Duodenal mucosa (tissue), 2 donors: ENCODE results near the gene KRT4.
A peak's percentile ranks its signal among the peaks of the same experiment; 100 is the strongest.

ENCODE experiments used
- H3K27ac ChIP-seq: one replicate; pipeline ENCODE4 v1.7.0; 2013; ENCODE audit warnings: low read depth, low read length
- H3K27me3 ChIP-seq, 2 donors: one replicate each; pipeline ENCODE4 v1.7.0; 2013; ENCODE audit warnings: low read length in 2 of 2, control low read depth in 1 of 2; ENCODE audit not compliant: insufficient read depth in 2 of 2, control insufficient read depth in 1 of 2
- H3K36me3 ChIP-seq, 2 donors: one replicate each; pipeline ENCODE4 v1.7.0; 2013; ENCODE audit warnings: low read length in 2 of 2, control low read depth in 1 of 2; ENCODE audit not compliant: insufficient read depth in 2 of 2, control insufficient read depth in 1 of 2
- H3K4me1 ChIP-seq, 2 donors: one replicate each; pipeline ENCODE4 v1.7.0; 2013; ENCODE audit warnings: low read length in 2 of 2, control low read depth in 1 of 2; ENCODE audit not compliant: insufficient read depth in 2 of 2, control insufficient read depth in 1 of 2
- H3K4me3 ChIP-seq, 2 donors: one replicate each; pipeline ENCODE4 v1.7.0; 2013; ENCODE audit warnings: low read length in 2 of 2, low read depth in 1 of 2
- H3K9ac ChIP-seq, 2 donors: one replicate each; pipeline ENCODE4 v1.7.0; 2013; ENCODE audit warnings: low read length in 2 of 2, low read depth in 1 of 2
- H3K9me3 ChIP-seq, 2 donors: one replicate each; pipeline ENCODE4 v1.7.0; 2013; ENCODE audit warnings: low read length in 2 of 2, control low read depth in 1 of 2; ENCODE audit not compliant: control insufficient read depth in 1 of 2

Gene KRT4

DNA sequence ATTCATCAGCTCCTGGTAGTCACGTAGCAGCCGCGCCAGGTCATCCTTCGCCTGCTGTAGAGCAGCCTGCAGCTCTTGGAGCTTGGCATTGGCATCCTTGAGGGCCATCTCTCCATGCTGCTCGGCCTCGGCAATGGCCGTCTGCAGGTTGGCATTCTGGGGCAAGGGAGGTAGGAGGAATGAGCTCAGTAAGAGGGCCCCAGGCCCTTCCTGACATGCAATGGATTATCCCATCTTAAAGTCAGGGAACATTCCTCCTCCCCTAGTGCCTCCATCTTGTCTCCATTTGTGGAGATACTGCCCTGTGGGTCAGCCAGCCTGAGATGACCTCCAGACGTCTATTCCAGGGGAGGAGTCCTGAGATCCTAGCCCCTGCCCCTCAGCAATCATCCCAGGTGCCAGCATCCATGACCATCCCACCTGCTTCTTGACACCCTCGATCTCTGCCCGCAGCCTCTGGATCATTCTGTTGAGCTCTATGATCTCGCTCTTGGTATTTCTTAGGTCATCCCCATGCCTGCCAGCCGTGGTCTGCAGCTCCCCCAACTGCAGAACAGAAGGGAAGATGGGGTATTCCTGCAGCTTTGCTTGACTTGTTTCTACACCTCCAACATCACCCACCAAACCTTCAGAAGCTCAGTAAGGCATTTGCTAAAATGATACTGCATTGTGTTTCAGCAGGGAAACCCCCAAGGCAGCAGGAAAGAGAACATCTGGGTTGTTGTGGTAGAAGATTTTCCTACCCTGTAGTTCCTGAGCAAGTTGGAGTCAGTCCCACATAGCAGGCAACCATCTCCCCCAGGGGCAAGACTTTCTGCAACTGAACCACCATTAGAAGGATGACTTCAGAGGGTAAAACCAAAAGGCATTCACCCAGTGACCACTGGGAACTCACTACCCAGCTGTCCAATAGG lies 22.4 kb downstream of the KRT4 start:
- Histone ChIP-seq H3K4me1 (peaks cover 9 to 21% of the 10 kb centered on the region in 2 donors), H3K9me3 (no peaks in the 10 kb centered on the region), H3K27ac (no peak overlapping the region), H3K9ac (no peak overlapping the region), H3K36me3 (no peaks in the 10 kb centered on the region), H3K27me3 (peaks cover 9 to 12% of the 10 kb centered on the region in 2 donors), H3K4me3 (no peak overlapping the region)

DNA sequence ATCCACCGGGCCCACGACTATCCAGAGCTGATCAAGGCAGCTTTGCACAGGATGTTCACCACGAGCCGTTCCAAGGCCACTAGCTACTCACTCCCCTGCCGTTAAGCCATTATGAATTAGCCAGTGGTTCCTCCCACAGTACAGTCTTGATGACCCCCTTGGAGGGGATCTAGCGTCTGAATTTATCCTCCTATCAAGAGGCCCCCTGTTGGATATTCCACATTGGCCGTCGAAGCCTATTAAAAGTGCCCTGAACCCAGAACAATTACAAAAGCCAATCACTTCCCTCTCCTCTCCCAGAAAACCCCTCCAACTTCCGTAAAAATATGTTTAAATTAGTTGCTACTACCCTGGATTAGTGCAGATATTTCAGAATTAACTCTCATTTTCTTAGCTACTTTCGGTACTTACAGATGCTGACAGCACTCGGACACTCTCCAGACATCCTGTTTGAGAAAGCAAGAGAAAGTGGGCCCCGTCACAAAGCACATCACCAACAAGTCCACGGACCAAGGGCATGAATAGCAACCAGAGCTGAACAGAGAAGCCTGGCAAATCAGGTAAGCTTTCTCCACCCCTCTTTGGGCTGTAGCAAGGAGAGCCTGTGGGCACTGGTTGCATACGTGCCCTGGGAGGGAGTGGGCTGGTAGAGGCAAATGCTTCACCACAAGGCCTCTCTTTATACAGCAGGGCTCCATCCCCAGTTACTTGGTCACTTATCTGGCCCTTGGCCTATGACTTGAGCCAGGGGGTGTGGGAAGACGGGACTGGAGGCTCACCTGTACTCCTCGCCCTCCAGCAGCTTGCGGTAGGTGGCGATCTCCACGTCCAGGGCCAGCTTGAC lies 23.3 kb downstream of the KRT4 start:
- H3K27me3 ChIP-seq = peaks cover 9 to 12% of the 10 kb centered on the region in 2 donors
- no peaks in the 10 kb centered on the region for H3K9me3 ChIP-seq
- no peaks in the 10 kb centered on the region for H3K36me3 ChIP-seq
- H3K27ac ChIP-seq = no peak overlapping the region
- no peak overlapping the region for H3K9ac ChIP-seq
- H3K4me3 ChIP-seq = peak overlapping the region in 1 of 2 donors; percentile 36
- H3K4me1 ChIP-seq = peaks cover 9 to 21% of the 10 kb centered on the region in 2 donors

DNA sequence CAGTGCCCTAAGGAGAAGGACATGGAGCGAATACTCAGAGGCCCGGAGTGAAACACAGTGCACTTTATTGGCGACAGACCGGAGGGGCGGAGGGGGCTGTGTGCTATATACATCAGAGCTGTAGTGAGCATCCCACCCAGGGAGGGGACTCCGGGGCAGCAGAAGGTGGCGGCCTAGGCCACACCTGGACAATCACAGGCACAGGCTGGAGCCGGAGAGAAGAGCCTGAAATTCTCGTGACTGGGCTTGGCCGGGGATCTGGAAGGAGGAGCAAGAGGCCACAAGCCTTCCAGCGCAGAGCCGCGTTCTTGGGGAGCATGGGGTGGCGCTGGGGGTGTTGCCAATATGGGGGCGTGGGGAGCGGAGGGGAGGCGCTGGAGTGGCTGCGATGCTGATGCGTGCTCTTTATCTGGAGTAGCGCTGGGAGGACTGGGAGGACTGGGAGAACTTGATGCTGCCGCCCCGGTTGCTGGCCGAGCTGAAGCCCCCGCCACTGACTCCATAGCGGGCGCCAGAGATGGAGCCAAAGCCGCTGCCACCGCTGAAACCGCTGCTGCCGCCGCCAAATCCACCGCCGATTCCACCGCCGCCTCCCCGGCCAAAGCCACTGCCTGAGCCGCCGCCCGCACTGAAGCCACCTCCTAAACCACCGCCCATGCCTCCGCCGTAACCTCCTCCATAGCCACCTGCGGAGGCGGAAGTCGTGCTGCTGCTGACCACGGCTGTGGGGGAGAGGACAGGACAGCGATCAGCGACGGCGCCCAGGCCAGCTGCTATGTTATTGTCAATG lies 24.1 kb downstream of the KRT4 start:
- peaks cover 9 to 21% of the 10 kb centered on the region in 2 donors for H3K4me1 ChIP-seq
- no peak overlapping the region for H3K27ac ChIP-seq
- peak overlapping the region in 1 of 2 donors; percentile 36 for H3K4me3 ChIP-seq
- H3K9me3 ChIP-seq = no peaks in the 10 kb centered on the region
- H3K36me3 ChIP-seq = no peaks in the 10 kb centered on the region
- no peak overlapping the region for H3K9ac ChIP-seq
- H3K27me3 ChIP-seq = peaks cover 9 to 12% of the 10 kb centered on the region in 2 donors

DNA sequence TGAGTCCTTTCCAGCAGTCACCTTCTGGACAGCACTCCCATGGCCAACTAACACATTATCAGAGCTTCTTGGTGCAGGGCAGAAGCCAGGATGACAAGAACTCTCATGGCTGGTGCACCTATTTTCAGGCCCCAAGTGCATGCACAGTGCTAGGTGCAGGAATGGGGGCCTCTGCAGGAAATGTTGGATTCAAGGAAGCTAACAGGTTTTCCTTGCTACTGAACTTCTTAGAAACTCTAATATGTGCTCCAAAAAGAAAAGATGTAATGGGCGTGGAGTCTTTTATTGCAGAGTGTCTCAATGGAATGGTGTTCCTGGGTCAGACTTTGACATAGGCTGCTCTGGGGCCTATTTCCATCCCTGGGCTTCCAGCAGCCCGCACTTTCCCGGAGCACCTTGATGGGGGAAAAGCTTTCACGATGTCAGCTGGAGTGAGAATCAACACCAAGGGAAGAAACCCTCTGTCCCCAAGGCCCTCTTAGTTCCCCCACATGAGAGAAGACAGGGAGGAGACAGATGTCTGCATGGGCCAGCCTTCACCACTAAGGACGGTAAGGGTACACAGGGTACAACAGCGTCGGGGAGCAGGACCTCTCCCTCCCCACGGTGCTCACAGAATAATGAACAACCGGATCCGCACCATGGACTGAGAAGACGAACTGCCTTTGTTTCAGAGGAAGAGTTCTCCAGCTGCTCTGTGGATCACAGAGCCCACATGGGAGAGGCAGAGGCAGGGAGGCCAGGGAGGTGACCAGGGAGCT lies 24.9 kb downstream of the KRT4 start:
- H3K27me3 ChIP-seq = peaks cover 4 to 12% of the 10 kb centered on the region in 2 donors
- H3K4me1 ChIP-seq = peaks cover 9 to 21% of the 10 kb centered on the region in 2 donors
- no peak overlapping the region for H3K9ac ChIP-seq
- H3K36me3 ChIP-seq = no peaks in the 10 kb centered on the region
- H3K9me3 ChIP-seq = no peaks in the 10 kb centered on the region
- H3K4me3 ChIP-seq = no peak overlapping the region
- H3K27ac ChIP-seq = no peak overlapping the region

DNA sequence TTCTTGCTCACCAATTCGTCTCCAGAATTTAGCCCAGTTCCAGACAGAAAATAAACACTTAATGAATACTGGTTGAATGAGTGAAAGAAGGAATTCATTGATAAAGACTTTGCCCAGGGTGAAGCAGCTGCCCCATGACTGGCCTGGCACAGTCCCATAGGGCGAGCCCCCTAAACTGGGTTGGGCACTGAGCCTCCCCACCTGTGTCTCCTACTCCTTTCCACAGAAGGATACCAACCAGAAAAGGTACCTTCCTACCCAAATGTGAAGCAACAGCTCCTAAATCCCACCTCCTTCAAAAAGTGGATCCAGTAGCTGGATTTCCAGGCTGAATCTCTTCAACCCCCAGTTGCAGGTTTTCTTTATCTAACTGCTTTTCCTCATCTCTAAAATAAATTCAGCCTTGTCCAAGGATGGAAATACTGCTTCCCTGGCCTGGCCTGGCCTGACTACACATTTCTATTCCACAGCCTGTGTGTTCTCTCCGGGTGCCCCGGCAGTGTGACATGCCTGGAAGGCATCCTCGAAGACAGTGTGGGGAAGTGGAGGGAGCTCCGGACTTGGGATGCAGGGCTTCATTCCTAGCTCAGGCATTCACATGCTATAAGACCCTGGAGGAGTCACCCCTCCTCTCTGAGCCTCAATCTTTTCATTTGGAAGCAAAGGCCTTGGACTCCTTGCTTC lies 25.6 kb downstream of the KRT4 start:
- Histone ChIP-seq H3K4me3 (no peak overlapping the region), H3K9me3 (no peaks in the 10 kb centered on the region), H3K36me3 (no peaks in the 10 kb centered on the region), H3K27ac (no peak overlapping the region), H3K4me1 (peaks cover 9 to 21% of the 10 kb centered on the region in 2 donors), H3K9ac (no peak overlapping the region), H3K27me3 (peaks cover 4 to 12% of the 10 kb centered on the region in 2 donors)

DNA sequence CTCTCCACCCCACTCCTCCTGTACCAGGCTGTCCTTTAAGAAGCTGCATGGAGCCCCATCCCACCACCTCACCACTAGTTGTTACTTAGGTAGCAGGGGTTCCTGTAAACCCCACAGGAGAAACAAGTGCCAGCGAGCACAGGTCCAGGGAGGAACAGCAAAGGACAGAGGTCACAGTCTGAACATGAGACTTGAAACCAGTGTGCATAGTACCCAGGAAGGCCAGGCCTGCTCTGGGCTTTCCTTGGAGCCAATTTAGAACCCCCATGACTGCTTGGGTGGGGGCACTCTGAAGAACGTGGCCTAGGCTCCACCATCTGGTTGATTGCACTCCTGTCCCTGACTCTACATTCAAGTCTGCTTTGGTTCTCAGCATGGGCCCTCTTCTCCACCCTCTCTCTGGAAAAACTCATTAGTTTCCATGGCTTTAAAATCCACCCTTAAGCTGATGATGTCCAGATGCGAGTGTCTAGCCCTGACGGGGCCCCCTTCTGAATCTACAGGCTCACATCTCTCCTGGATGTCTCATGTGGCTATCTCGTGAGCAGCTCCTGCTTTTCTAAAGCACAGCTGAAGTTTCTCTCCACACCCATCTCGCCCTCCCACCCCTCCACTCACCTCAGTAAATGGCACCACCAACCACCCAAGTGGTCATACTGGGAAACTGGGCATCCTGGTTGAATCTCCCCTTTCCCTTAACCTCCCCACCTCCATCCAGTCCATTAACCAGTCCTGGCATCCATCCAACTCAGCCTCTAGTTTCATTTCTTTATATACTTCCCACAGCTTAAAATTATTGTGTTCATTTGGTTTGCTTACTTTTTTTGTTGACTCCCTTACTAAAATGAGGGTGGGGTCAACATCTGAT lies 26.4 kb downstream of the KRT4 start:
- peaks cover 4 to 12% of the 10 kb centered on the region in 2 donors for H3K27me3 ChIP-seq
- no peak overlapping the region for H3K4me3 ChIP-seq
- H3K36me3 ChIP-seq = no peaks in the 10 kb centered on the region
- H3K9ac ChIP-seq = no peak overlapping the region
- no peak overlapping the region for H3K27ac ChIP-seq
- H3K9me3 ChIP-seq = no peaks in the 10 kb centered on the region
- peaks cover 9 to 21% of the 10 kb centered on the region in 2 donors for H3K4me1 ChIP-seq

DNA sequence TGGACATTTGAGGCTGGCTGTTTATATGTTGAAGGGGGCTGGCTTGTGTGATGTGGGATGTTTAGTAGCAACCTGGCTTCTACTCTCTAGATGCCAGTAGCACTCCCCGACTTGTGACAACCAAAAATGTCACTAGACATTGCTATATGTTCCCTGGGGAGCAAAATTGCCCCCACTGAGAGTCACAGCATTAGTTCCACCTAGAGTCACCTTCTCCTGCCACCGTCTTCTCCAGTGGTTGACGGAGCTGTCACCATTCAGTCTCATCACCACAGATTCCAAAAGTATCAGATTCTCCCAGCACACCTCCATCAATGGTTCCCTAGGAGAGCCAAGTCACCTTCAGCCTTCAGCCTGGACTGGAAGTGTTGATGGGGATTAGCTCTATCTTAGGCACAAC lies 29.0 kb downstream of the KRT4 start:
- Histone ChIP-seq H3K4me3 (no peak overlapping the region), H3K9me3 (no peaks in the 10 kb centered on the region), H3K27ac (no peak overlapping the region), H3K36me3 (no peaks in the 10 kb centered on the region), H3K27me3 (no peaks in the 10 kb centered on the region), H3K4me1 (peaks cover 9 to 18% of the 10 kb centered on the region in 2 donors), H3K9ac (no peak overlapping the region)

DNA sequence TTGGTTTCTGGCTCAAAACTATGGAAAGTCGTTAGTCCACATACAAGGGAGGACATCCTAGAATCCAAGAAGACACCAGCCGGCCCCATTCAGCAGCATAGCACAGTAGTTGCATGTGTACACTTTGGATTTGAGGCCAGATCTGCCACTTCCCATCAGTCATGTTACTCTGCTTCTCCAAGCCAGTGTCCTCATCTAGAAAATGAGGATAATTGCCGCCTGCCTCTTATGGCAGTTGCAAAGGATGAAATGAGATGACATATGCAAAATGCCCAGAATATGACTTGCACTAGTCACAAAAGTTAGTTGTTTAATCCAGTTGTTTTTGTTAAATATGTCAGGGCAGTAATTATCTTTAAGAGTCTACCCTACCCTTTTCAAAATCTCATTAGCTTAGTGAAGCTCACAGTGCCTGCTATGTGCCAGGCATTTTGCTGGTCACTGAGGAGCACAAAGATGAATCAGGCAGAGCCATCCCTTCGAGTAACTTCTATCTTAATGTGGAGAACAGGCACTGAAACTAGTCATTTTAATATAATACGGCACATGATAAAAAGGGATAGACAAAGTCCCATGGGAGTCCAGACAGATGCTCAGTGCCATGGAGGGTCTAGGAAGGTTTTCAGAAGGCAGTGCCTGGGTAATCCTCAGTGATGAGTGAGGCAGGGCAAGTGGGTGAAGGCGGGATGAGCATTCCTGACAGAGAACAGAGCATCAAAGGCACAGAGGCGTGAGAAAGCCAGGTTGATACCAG lies 30.2 kb downstream of the KRT4 start:
- Histone ChIP-seq H3K27ac (no peak overlapping the region), H3K36me3 (no peaks in the 10 kb centered on the region), H3K9me3 (no peaks in the 10 kb centered on the region), H3K4me3 (no peak overlapping the region), H3K4me1 (peaks cover 9 to 14% of the 10 kb centered on the region in 2 donors), H3K27me3 (no peaks in the 10 kb centered on the region), H3K9ac (no peak overlapping the region)
